Smooth muscle cell of the brain vasculature (primary cell): ENCODE data around the gene TNFSF11.

Experiments used
- DNase-seq: peaks from one replicate; pipeline ENCODE4 v3.0.0-alpha.2; 2012; ENCODE audit warnings: low read depth, low spot score

TNFSF11 gene

GRCh38 chr13:42653679-42654078 lies 79.7 kb downstream of the TNFSF11 start:
- no peak for DNase-seq

GRCh38 chr13:42654212-42654611 lies 80.3 kb downstream of the TNFSF11 start:
- no peak for DNase-seq

- no peak for DNase-seq
Measured at GRCh38 chr13:42654722-42655121, 80.8 kb downstream of the TNFSF11 start.

GRCh38 chr13:42656161-42656560 lies 82.2 kb downstream of the TNFSF11 start:
- DNase-seq: no peak

- DNase-seq: no peak
Measured at GRCh38 chr13:42656958-42657357, 83.0 kb downstream of the TNFSF11 start.
